GM12878 (cell line): ENCODE results near the gene PRM1. TPM values are rescaled to one million over a fixed set of nuclear protein-coding genes. Genes with fewer than 3 reads are reported as not detected.

Experiments used
- BCL11A ChIP-seq: IDR thresholded peaks from 2 replicates; pipeline ENCODE4 v1.6.1; 2011; ENCODE audit warnings: low read depth, low read length
- CBX5 ChIP-seq: sonication (generic); IDR thresholded peaks from 2 replicates; pipeline ENCODE4 v1.6.1; 2016; ENCODE audit warnings: low read depth, moderate library complexity, mild to moderate bottlenecking, inconsistent platforms
- CHD4 ChIP-seq: fragments of 200-600 bp; sonication (generic); IDR thresholded peaks from 2 replicates; pipeline ENCODE4 v1.6.1; 2016; ENCODE audit warnings: mild to moderate bottlenecking
- EP300 ChIP-seq, 2 experiments: fragments of 150-350 bp in 1 of 2; IDR thresholded peaks; 2 replicates each; pipeline ENCODE4 v1.6.1; 2011 to 2012; ENCODE audit warnings: low read depth in 2 of 2, low read length in 2 of 2, borderline replicate concordance in 1 of 2, improper control_type of control experiment in 1 of 2, inconsistent platforms in 1 of 2; ENCODE audit not compliant: control insufficient read depth in 1 of 2
- GATAD2B ChIP-seq: fragments of 450-650 bp; conservative IDR thresholded peaks from 2 replicates; pipeline ENCODE4 v1.6.1; 2017; ENCODE audit warnings: low read depth, mild to moderate bottlenecking, moderate library complexity
- HDAC6 ChIP-seq: fragments of 200-600 bp; sonication (generic); IDR thresholded peaks from one replicate; pipeline ENCODE4 v1.8.0; 2017; ENCODE audit warnings: antibody characterized with exemption; ENCODE audit not compliant: unreplicated experiment
- IKZF1 ChIP-seq: fragments of 450-650 bp; conservative IDR thresholded peaks from 2 replicates; pipeline ENCODE4 v1.6.1; 2017; ENCODE audit warnings: antibody characterized with exemption, mild to moderate bottlenecking
- IRF5 ChIP-seq: fragments of 450-650 bp; IDR thresholded peaks from 2 replicates; pipeline ENCODE4 v1.6.1; 2017; ENCODE audit warnings: borderline replicate concordance
- JUNB ChIP-seq: IDR thresholded peaks from 2 replicates; pipeline ENCODE4 v1.6.1; 2016; ENCODE audit warnings: antibody characterized with exemption, mild to moderate bottlenecking
- KLF5 ChIP-seq: fragments of 450-650 bp; IDR thresholded peaks from 2 replicates; pipeline ENCODE4 v1.6.1; 2014; ENCODE audit warnings: mild to moderate bottlenecking; ENCODE audit not compliant: partially characterized antibody
- NBN ChIP-seq: fragments of 450-650 bp; IDR thresholded peaks from 2 replicates; pipeline ENCODE4 v1.6.1; 2016
- PKNOX1 ChIP-seq: fragments of 450-650 bp; IDR thresholded peaks from 2 replicates; pipeline ENCODE4 v1.6.1; 2016; ENCODE audit warnings: mild to moderate bottlenecking
- RAD51 ChIP-seq: fragments of 450-650 bp; IDR thresholded peaks from 2 replicates; pipeline ENCODE4 v1.6.1; 2016; ENCODE audit warnings: moderate library complexity, mild to moderate bottlenecking, inconsistent platforms
- SMAD5 ChIP-seq: IDR thresholded peaks from 2 replicates; pipeline ENCODE4 v1.6.1; 2016; ENCODE audit warnings: antibody characterized with exemption, low read depth
- SREBF1 ChIP-seq: IDR thresholded peaks from 2 replicates; pipeline ENCODE4 v1.6.1; 2012; ENCODE audit warnings: mild to moderate bottlenecking, low read length
- ZNF592 ChIP-seq: fragments of 450-650 bp; IDR thresholded peaks from 2 replicates; pipeline ENCODE4 v1.6.1; 2017; ENCODE audit warnings: mild to moderate bottlenecking, moderate library complexity
- ZZZ3 ChIP-seq: IDR thresholded peaks from 2 replicates; pipeline ENCODE4 v1.6.1; 2011; ENCODE audit warnings: low read depth; ENCODE audit not compliant: control insufficient read depth, insufficient read length
- polyA plus RNA-seq, 11 experiments: library from polyadenylated mRNA; depleted of rRNA in 4 of 11; unstranded in 6 of 11; stranded (reverse) in 5 of 11; fragments of >200 nt; fragmentation: Nextera tagmentation in 4 of 11; fragmentation: Illumina TruSeq in 1 of 11; extraction: Ambion mirVana in 4 of 11; extraction: Trizol in 1 of 11; gene quantifications; 1 replicate in 1 of 11; 2 replicates in 10 of 11; pipeline versions ENCODE4 v1.2.1 to v1.2.3, GENCODE V29; 2011 to 2016; ENCODE audit warnings: inconsistent platforms in 2 of 11, missing spikeins in 2 of 11, low read depth in 1 of 11
- total RNA-seq, 4 experiments: library from RNA; depleted of rRNA in 3 of 4; stranded (reverse); fragments of >200 nt in 3 of 4; fragmentation: Illumina TruSeq in 1 of 4; extraction: Trizol in 1 of 4; gene quantifications; 2 replicates each; pipeline versions ENCODE4 v1.2.1 to v1.2.3, GENCODE V29; 2013 to 2021
- TF ChIP-seq, protein P1 (sequence below): fragments of 450-650 bp; IDR thresholded peaks from 2 replicates; pipeline ENCODE4 v1.6.1; 2016; ENCODE audit warnings: mild to moderate bottlenecking, moderate library complexity, borderline replicate concordance
- TF ChIP-seq, protein P2 (sequence below): IDR thresholded peaks from 2 replicates; pipeline ENCODE4 v1.6.1; 2012; ENCODE audit warnings: low read depth, low read length, improper control_type of control experiment

Gene PRM1
- total and polyA plus RNA-seq, 10 of the 15 experiments (the other 5 are each of a cell fraction or from before 2014, with no cell fraction given) = 0.20 TPM; not detected in 9

DNA sequence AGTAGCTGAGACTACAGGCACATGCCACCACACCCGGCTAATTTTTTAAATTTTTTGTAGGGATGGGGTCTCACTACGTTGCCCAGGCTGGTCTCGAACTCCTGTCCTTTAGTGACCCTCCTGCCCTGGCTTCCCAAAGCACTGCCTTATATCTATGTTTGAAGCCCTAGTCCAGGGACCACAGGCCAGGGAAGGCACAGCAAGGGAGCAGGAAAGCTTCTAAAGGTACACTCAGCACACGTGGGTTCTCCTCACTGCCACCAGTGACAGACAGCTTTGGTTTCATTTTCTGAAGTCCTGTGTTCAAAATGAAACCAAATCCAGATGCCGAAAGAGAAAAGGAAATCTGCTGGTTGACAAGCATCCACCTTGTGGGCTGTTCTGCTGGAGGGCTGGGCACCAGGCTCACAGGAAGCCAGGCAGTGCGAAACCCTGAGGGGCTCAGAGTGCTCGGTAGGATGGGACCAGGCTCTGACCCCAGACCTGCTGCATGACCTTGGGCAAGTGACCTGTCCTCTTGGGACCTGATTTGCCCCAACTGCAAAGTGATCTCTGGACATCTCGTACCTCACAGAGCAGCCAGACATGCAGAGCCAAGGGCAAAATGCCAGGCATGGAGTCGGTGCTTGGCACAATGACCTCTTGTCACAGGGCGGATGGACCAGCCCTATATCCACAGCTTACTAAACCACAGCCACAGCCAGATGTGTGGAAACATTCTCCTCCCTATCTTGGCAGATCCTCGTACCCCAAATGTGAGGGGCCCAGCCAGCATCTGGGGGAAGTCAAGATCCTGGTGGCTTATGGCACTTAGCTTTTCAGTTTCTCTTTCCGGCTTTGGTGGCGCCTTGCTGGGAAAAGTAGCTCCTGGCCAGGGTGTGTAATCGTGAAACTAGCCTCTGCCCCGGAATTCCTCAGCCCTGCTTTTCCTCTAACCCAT lies 22.3 kb downstream of the PRM1 start (continued):
- no peak for TF ChIP-seq SMAD5
- TF ChIP-seq RAD51 = peak; percentile 73
- no peak for TF ChIP-seq BCL11A
- TF ChIP-seq CHD4 = no peak
- TF ChIP-seq SREBF1 = no peak
- TF ChIP-seq IKZF1 = peak; percentile 73
- TF ChIP-seq PKNOX1 = peak; percentile 95
- TF ChIP-seq IRF5 = no peak
- TF ChIP-seq JUNB = peak; percentile 48
- 0 out of 2 replicates have a peak, but pooled peaks have one; percentile 58 for TF ChIP-seq NBN
- no peak for TF ChIP-seq CBX5
- TF ChIP-seq, protein P1, sequence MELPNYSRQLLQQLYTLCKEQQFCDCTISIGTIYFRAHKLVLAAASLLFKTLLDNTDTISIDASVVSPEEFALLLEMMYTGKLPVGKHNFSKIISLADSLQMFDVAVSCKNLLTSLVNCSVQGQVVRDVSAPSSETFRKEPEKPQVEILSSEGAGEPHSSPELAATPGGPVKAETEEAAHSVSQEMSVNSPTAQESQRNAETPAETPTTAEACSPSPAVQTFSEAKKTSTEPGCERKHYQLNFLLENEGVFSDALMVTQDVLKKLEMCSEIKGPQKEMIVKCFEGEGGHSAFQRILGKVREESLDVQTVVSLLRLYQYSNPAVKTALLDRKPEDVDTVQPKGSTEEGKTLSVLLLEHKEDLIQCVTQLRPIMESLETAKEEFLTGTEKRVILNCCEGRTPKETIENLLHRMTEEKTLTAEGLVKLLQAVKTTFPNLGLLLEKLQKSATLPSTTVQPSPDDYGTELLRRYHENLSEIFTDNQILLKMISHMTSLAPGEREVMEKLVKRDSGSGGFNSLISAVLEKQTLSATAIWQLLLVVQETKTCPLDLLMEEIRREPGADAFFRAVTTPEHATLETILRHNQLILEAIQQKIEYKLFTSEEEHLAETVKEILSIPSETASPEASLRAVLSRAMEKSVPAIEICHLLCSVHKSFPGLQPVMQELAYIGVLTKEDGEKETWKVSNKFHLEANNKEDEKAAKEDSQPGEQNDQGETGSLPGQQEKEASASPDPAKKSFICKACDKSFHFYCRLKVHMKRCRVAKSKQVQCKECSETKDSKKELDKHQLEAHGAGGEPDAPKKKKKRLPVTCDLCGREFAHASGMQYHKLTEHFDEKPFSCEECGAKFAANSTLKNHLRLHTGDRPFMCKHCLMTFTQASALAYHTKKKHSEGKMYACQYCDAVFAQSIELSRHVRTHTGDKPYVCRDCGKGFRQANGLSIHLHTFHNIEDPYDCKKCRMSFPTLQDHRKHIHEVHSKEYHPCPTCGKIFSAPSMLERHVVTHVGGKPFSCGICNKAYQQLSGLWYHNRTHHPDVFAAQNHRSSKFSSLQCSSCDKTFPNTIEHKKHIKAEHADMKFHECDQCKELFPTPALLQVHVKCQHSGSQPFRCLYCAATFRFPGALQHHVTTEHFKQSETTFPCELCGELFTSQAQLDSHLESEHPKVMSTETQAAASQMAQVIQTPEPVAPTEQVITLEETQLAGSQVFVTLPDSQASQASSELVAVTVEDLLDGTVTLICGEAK = no peak
- no peak for TF ChIP-seq KLF5
- TF ChIP-seq GATAD2B = no peak
- TF ChIP-seq, protein P2, sequence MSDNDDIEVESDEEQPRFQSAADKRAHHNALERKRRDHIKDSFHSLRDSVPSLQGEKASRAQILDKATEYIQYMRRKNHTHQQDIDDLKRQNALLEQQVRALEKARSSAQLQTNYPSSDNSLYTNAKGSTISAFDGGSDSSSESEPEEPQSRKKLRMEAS = peak; percentile 60
- no peak for TF ChIP-seq ZNF592
- TF ChIP-seq ZZZ3 = no peak
- no peak for TF ChIP-seq HDAC6
- no peak for TF ChIP-seq EP300 (IDR thresholded peaks at IDR 0.05; ENCODE audit: borderline replicate concordance in 1 of 2, control insufficient read depth in 1 of 2, low read depth in 2 of 2, low read length in 2 of 2)
